Tibial nerve (tissue), 4 donors: ENCODE results near the gene CLEC3A. TPM values are rescaled to one million over a fixed set of nuclear protein-coding genes. Genes with fewer than 3 reads are reported as not detected.

Experiments used
- DNase-seq, 2 donors: peaks; one replicate each; pipeline ENCODE4 v3.0.0-alpha.2; 2019; ENCODE audit warnings: low spot score in 2 of 2
- H3K27ac ChIP-seq, 4 donors: fragments of 200-600 bp; sonication (generic) in 3 of 4; one replicate each; pipeline ENCODE4 v1.5.1; 2017 to 2019; ENCODE audit warnings: mild to moderate bottlenecking in 1 of 4
- H3K27me3 ChIP-seq, 2 donors: fragments of 200-600 bp; sonication (generic) in 1 of 2; one replicate each; pipeline versions ENCODE4 v1.5.1 to v1.6.0; 2017 to 2019
- H3K36me3 ChIP-seq, 3 donors: fragments of 200-600 bp; sonication (generic); one replicate each; pipeline ENCODE4 v1.5.1; 2018 to 2019
- H3K4me1 ChIP-seq, 4 donors: fragments of 200-600 bp; sonication (generic) in 3 of 4; one replicate each; pipeline ENCODE4 v1.5.1; 2017 to 2019
- H3K4me3 ChIP-seq, 4 donors: fragments of 200-600 bp; sonication (generic) in 3 of 4; one replicate each; pipeline ENCODE4 v1.5.1; 2017 to 2019; ENCODE audit warnings: mild to moderate bottlenecking in 1 of 4, moderate library complexity in 1 of 4
- H3K9me3 ChIP-seq, 4 donors: fragments of 200-600 bp; sonication (generic) in 3 of 4; one replicate each; pipeline ENCODE4 v1.5.1; 2017 to 2019
- EP300 ChIP-seq, 2 donors: sonication (generic); formaldehyde crosslinking; IDR thresholded peaks; one replicate each; pipeline ENCODE4 v1.6.1; 2017; ENCODE audit warnings: antibody characterized with exemption in 2 of 2, mild to moderate bottlenecking in 1 of 2
- POLR2A ChIP-seq, 2 donors: fragments of 450-650 bp; IDR thresholded peaks; one replicate each; pipeline ENCODE4 v1.6.1; 2017; ENCODE audit warnings: antibody characterized with exemption in 2 of 2, mild to moderate bottlenecking in 2 of 2, moderate library complexity in 2 of 2
- WGBS, 2 donors: methylation state at CpG; one replicate each; pipeline ENCODE4 v1.1.5; 2018; 5-methylcytosine and 5-hydroxymethylcytosine counted together
- total RNA-seq, 4 donors: library from RNA; depleted of rRNA; stranded (reverse); fragments of >200 nt; gene quantifications; one replicate each; pipeline ENCODE4 v1.1.0, GENCODE V29; 2016
- TF ChIP-seq, protein P1 (sequence below), 5 experiments: fragments of 200-600 bp in 3 of 5; fragments of 450-650 bp in 2 of 5; sonication (generic) in 3 of 5; IDR thresholded peaks; one replicate each; pipeline ENCODE4 v1.5.1; 2016 to 2019; ENCODE audit warnings: antibody characterized with exemption in 5 of 5, mild to moderate bottlenecking in 3 of 5, moderate library complexity in 2 of 5

CLEC3A gene, protein sequence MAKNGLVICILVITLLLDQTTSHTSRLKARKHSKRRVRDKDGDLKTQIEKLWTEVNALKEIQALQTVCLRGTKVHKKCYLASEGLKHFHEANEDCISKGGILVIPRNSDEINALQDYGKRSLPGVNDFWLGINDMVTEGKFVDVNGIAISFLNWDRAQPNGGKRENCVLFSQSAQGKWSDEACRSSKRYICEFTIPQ
- not detected for total RNA-seq

DNA sequence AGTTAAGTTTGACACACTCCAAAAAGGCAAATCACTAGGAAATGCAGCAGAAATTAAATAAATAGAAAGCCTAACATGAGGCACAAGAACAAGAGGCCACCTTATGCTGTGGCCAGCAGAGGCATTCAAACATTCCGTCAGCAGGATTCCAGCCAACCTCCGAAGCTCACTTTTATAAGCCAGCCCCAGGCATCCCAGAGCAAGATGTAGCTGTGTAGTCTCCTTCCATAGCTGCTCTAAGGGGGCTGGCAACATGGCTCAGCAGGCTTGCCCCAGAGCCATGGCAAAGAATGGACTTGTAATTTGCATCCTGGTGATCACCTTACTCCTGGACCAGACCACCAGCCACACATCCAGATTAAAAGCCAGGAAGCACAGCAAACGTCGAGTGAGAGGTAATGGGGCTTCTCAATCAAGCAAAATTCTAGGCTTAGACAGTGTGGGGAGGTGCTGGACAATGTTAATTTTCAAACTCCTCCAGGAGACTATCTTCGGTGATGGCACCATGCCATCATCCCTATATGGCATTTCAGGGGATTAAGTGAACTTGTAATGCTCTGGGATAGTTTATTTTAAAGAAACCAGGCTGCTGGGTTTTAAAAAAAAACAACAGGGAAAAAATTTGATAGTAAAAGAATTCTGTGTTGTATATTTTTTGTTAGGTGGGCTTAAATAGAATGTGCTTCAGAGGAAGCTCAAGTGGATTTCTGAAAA lies at the start of gene CLEC3A:
TSS of gene CLEC3A (plus strand) at position 202 of the 714 bp plus-strand sequence. CDS start at position 281, 79 bp downstream.
- H3K4me3 ChIP-seq, result no peak within 1 kb of the TSS
- H3K27ac ChIP-seq, result no peak within 1 kb of the TSS
- H3K9me3 ChIP-seq, result no peaks in the 10 kb centered on the region
- no peaks in the 10 kb centered on the region for H3K27me3 ChIP-seq
- no peak for TF ChIP-seq EP300 (IDR thresholded peaks at IDR 0.05)
- H3K4me1 ChIP-seq, result no peaks in the 10 kb centered on the region
- H3K36me3 ChIP-seq, result no peaks in the 10 kb centered on the region
- no peak for DNase-seq
- WGBS, 2 donors, result 37 to 40% methylated on average over 5 of the region's 5 CpGs

DNA sequence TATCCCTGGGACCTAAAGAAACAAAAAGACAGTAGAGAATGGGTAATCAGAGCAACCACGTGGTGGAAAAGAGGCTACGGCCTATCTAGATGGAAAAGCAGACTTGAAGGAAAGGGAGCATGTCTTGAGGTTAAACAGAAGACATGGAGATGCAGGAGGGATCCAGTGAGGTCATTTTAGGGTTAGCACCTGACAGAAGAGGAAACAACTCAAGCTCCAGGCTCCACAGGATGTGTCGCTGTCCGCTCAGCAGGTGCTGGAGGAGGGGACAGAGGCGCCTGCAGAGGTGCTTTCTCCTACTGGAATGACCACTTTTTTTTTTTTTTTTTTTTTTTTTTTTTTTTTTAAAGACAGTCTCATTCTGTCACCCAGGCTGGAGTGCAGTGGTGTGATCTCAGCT lies 47.5 kb upstream of the CLEC3A start:
- Histone ChIP-seq H3K9me3 (no peaks in the 10 kb centered on the region), H3K27me3 (no peaks in the 10 kb centered on the region), H3K4me1 (peaks cover 0 to 6% (median 0%) of the 10 kb centered on the region in 4 donors), H3K27ac (no peak overlapping the region), H3K36me3 (no peaks in the 10 kb centered on the region), H3K4me3 (no peak overlapping the region)
- TF ChIP-seq, protein P1, sequence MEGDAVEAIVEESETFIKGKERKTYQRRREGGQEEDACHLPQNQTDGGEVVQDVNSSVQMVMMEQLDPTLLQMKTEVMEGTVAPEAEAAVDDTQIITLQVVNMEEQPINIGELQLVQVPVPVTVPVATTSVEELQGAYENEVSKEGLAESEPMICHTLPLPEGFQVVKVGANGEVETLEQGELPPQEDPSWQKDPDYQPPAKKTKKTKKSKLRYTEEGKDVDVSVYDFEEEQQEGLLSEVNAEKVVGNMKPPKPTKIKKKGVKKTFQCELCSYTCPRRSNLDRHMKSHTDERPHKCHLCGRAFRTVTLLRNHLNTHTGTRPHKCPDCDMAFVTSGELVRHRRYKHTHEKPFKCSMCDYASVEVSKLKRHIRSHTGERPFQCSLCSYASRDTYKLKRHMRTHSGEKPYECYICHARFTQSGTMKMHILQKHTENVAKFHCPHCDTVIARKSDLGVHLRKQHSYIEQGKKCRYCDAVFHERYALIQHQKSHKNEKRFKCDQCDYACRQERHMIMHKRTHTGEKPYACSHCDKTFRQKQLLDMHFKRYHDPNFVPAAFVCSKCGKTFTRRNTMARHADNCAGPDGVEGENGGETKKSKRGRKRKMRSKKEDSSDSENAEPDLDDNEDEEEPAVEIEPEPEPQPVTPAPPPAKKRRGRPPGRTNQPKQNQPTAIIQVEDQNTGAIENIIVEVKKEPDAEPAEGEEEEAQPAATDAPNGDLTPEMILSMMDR (IDR thresholded peaks at IDR 0.05), result no peak
- 79 to 85% methylated on average over 5 of the region's 5 CpGs for WGBS, 2 donors
- DNase-seq, result no peak

DNA sequence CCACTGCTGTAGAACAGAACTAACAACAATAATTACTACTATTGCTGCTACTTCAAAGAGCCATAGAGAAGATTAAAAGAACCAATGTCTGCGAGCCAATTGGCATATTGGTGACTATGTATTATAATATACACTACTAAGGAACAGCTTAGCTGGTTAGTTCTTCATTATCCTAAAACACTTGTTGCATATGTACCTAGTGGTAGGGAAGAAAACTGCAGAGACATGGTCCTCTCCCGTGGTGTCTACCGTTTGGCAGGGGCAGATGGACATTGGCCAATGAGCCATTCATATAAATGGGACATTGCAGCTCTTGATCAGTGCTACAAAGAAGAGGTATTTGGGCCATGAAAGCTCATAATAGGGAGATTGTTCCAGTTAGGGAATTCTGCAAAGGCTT lies 46.4 kb upstream of the CLEC3A start:
- Histone ChIP-seq H3K27ac (no peak overlapping the region), H3K4me1 (peaks cover 0 to 6% (median 0%) of the 10 kb centered on the region in 4 donors), H3K27me3 (no peaks in the 10 kb centered on the region), H3K4me3 (no peak overlapping the region), H3K9me3 (no peaks in the 10 kb centered on the region), H3K36me3 (no peaks in the 10 kb centered on the region)
- WGBS, 2 donors, result 47 to 62% methylated on average over 3 of the region's 3 CpGs
- no peak for DNase-seq
- no peak for TF ChIP-seq POLR2A (IDR thresholded peaks at IDR 0.05)
- no peak for TF ChIP-seq EP300 (IDR thresholded peaks at IDR 0.05)
- TF ChIP-seq, protein P1 (IDR thresholded peaks at IDR 0.05), result no peak

DNA sequence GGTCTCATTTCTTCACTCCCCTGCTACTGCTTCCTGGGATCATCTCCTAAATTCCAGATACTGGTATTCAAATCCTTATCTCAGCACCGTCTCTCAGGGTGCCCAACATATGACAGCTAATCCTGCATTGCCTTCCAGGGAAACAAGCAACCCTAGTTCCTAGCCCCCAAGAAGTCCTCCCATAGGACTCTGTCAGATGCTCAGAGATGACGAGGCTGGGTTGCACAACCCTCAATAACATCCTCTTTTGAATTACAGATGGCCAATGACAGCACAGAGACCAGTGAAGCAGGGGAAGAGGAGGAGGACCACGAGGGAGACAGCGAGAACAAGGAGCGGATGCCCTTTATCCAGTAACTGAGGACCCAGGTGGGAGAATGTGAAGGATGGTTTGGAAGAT lies 45.0 kb upstream of the CLEC3A start:
- no peaks in the 10 kb centered on the region for H3K36me3 ChIP-seq
- H3K4me1 ChIP-seq, result no peaks in the 10 kb centered on the region
- 74 to 79% methylated on average over 5 of the region's 5 CpGs for WGBS, 2 donors
- no peak overlapping the region for H3K27ac ChIP-seq
- TF ChIP-seq POLR2A (IDR thresholded peaks at IDR 0.05) (no peak), EP300 (IDR thresholded peaks at IDR 0.05) (no peak)
- TF ChIP-seq, protein P1 (IDR thresholded peaks at IDR 0.05), result no peak
- H3K4me3 ChIP-seq, result no peak overlapping the region
- no peaks in the 10 kb centered on the region for H3K27me3 ChIP-seq
- H3K9me3 ChIP-seq, result no peaks in the 10 kb centered on the region
- DNase-seq, result no peak

DNA sequence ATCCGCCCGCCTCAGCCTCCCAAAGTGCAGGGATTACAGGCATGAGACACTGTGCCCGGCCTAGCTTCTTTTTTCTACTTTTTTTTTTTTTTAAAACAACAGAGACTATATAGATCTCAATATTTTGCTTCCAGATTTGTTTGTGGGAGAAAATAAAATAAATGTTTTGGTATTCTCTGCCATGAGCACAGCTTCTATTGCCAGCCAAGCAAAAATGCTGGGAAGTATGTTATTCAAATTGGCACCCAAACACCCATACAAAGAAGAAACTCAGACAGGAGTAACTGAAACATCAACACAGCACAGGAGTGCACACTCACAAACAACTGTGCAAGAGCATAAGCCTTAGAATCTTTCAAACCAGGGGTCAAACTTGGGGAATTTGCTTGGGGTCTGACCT lies 37.2 kb upstream of the CLEC3A start:
- DNase-seq, result no peak
- TF ChIP-seq POLR2A (IDR thresholded peaks at IDR 0.05) (no peak), EP300 (IDR thresholded peaks at IDR 0.05) (no peak)
- TF ChIP-seq, protein P1 (IDR thresholded peaks at IDR 0.05), result no peak
- Histone ChIP-seq H3K4me1 (peaks cover 0 to 10% (median 0%) of the 10 kb centered on the region in 4 donors), H3K4me3 (no peak overlapping the region), H3K36me3 (no peaks in the 10 kb centered on the region), H3K27me3 (no peaks in the 10 kb centered on the region), H3K27ac (no peak overlapping the region), H3K9me3 (no peaks in the 10 kb centered on the region)
- WGBS, 2 donors, result 85 to 92% methylated on average over 3 of the region's 3 CpGs
